Measurements from ENCODE around the gene SERAC1.
"Not testable (repeated sequence)": the region's sequence is repeated elsewhere in the genome, so short reads cannot be mapped to it uniquely, and the experiment has no call there.

Gene SERAC1

GRCh38 chr6:158168040-158168289 lies at the start of gene SERAC1:
SERAC1 (minus strand) TSS chr6:158168262; CDS start chr6:158158363, 9,899 bp downstream.
- H3K4me3 ChIP-seq (ENCODE audit: low read depth, low read length) = peak within 1 kb of the TSS; percentile 86
- H3K4me1 ChIP-seq (ENCODE audit: control insufficient read depth, insufficient read depth, low read length, unreplicated experiment) = peaks cover 27% of the 10 kb centered on the region
- peak within 1 kb of the TSS; percentile 97 for H2AFZ ChIP-seq (ENCODE audit: low read length, unreplicated experiment)
- H3K27me3 ChIP-seq (ENCODE audit: insufficient read depth, low read length) = no peaks in the 10 kb centered on the region
- H3K36me3 ChIP-seq (ENCODE audit: insufficient read depth, low read length) = peaks cover 12% of the 10 kb centered on the region; the same call in 1 of the 2 replicates
- peak within 1 kb of the TSS; percentile 66 for H3K27ac ChIP-seq (ENCODE audit: low read depth, low read length)
- H3K79me2 ChIP-seq (ENCODE audit: control insufficient read depth, insufficient read depth, low read length, unreplicated experiment) = peaks cover 26% of the 10 kb centered on the region

GRCh38 chr6:158213925-158214674 lies 46.0 kb upstream of the SERAC1 start:
- no peak overlapping the region for H3K4me3 ChIP-seq (ENCODE audit: low read depth, low read length)
- peaks cover 17% of the 10 kb centered on the region for H3K4me1 ChIP-seq (ENCODE audit: control insufficient read depth, insufficient read depth, low read length, unreplicated experiment)
- H2AFZ ChIP-seq (ENCODE audit: low read length, unreplicated experiment) = peak overlapping the region; percentile 3
- no peaks in the 10 kb centered on the region for H3K27me3 ChIP-seq (ENCODE audit: insufficient read depth, low read length)
- H3K36me3 ChIP-seq (ENCODE audit: insufficient read depth, low read length) = no peaks in the 10 kb centered on the region
- H3K79me2 ChIP-seq (ENCODE audit: control insufficient read depth, insufficient read depth, low read length, unreplicated experiment) = no peaks in the 10 kb centered on the region
- no peak overlapping the region for H3K27ac ChIP-seq (ENCODE audit: low read depth, low read length)

GRCh38 chr6:158211273-158212055 lies 43.4 kb upstream of the SERAC1 start:
- H3K36me3 ChIP-seq (ENCODE audit: insufficient read depth, low read length) = no peaks in the 10 kb centered on the region
- H2AFZ ChIP-seq (ENCODE audit: low read length, unreplicated experiment) = peak overlapping the region; percentile 88

GRCh38 chr6:158209582-158210333 lies 41.7 kb upstream of the SERAC1 start:
- H2AFZ ChIP-seq (ENCODE audit: low read length, unreplicated experiment); H3K27ac ChIP-seq (ENCODE audit: low read depth, low read length); H3K79me2 ChIP-seq (ENCODE audit: control insufficient read depth, insufficient read depth, low read length, unreplicated experiment); H3K4me3 ChIP-seq (ENCODE audit: low read depth, low read length); H3K27me3 ChIP-seq (ENCODE audit: insufficient read depth, low read length); H3K36me3 ChIP-seq (ENCODE audit: insufficient read depth, low read length): not testable (repeated sequence)
- peaks cover 32% of the 10 kb centered on the region for H3K4me1 ChIP-seq (ENCODE audit: control insufficient read depth, insufficient read depth, low read length, unreplicated experiment)

More at GRCh38 chr6:158211273-158212055, 43.4 kb upstream of the SERAC1 start:
- Histone ChIP-seq H3K27me3 (ENCODE audit: insufficient read depth, low read length) (no peaks in the 10 kb centered on the region), H3K79me2 (ENCODE audit: control insufficient read depth, insufficient read depth, low read length, unreplicated experiment) (no peaks in the 10 kb centered on the region), H3K4me1 (ENCODE audit: control insufficient read depth, insufficient read depth, low read length, unreplicated experiment) (peaks cover 32% of the 10 kb centered on the region), H3K27ac (ENCODE audit: low read depth, low read length) (peak overlapping the region; percentile 99), H3K4me3 (ENCODE audit: low read depth, low read length) (no peak overlapping the region)

- not testable (repeated sequence) for H3K79me2 ChIP-seq (ENCODE audit: control insufficient read depth, insufficient read depth, low read length, unreplicated experiment)
Measured at GRCh38 chr6:158208226-158209030, 40.4 kb upstream of the SERAC1 start.

GRCh38 chr6:158207422-158207788 lies 39.3 kb upstream of the SERAC1 start:
- H3K4me3 ChIP-seq (ENCODE audit: low read depth, low read length) = peak overlapping the region; percentile 12
- H3K36me3 ChIP-seq (ENCODE audit: insufficient read depth, low read length) = no peaks in the 10 kb centered on the region
- peaks cover 32% of the 10 kb centered on the region for H3K4me1 ChIP-seq (ENCODE audit: control insufficient read depth, insufficient read depth, low read length, unreplicated experiment)
- H3K27me3 ChIP-seq (ENCODE audit: insufficient read depth, low read length) = no peaks in the 10 kb centered on the region
- H3K27ac ChIP-seq (ENCODE audit: low read depth, low read length) = peak overlapping the region; percentile 77
- no peaks in the 10 kb centered on the region for H3K79me2 ChIP-seq (ENCODE audit: control insufficient read depth, insufficient read depth, low read length, unreplicated experiment)
- H2AFZ ChIP-seq (ENCODE audit: low read length, unreplicated experiment) = peak overlapping the region; percentile 52

More at GRCh38 chr6:158208226-158209030, 40.4 kb upstream of the SERAC1 start:
- H3K27me3 ChIP-seq (ENCODE audit: insufficient read depth, low read length); H3K4me3 ChIP-seq (ENCODE audit: low read depth, low read length); H3K36me3 ChIP-seq (ENCODE audit: insufficient read depth, low read length): not testable (repeated sequence)
- H3K27ac ChIP-seq (ENCODE audit: low read depth, low read length) = peak overlapping the region; percentile 77
- H3K4me1 ChIP-seq (ENCODE audit: control insufficient read depth, insufficient read depth, low read length, unreplicated experiment) = peaks cover 32% of the 10 kb centered on the region
- H2AFZ ChIP-seq (ENCODE audit: low read length, unreplicated experiment) = peak overlapping the region; percentile 52

GRCh38 chr6:158206740-158207421 lies 38.8 kb upstream of the SERAC1 start:
- H3K27ac ChIP-seq (ENCODE audit: low read depth, low read length) = peak overlapping the region; percentile 77
- H3K4me1 ChIP-seq (ENCODE audit: control insufficient read depth, insufficient read depth, low read length, unreplicated experiment) = peaks cover 29% of the 10 kb centered on the region
- peak overlapping the region; percentile 52 for H2AFZ ChIP-seq (ENCODE audit: low read length, unreplicated experiment)

GRCh38 chr6:158205169-158205944 lies 37.3 kb upstream of the SERAC1 start:
- Histone ChIP-seq H2AFZ (ENCODE audit: low read length, unreplicated experiment) (no peak overlapping the region), H3K36me3 (ENCODE audit: insufficient read depth, low read length) (no peaks in the 10 kb centered on the region), H3K4me3 (ENCODE audit: low read depth, low read length) (no peak overlapping the region), H3K4me1 (ENCODE audit: control insufficient read depth, insufficient read depth, low read length, unreplicated experiment) (peaks cover 18% of the 10 kb centered on the region), H3K79me2 (ENCODE audit: control insufficient read depth, insufficient read depth, low read length, unreplicated experiment) (no peaks in the 10 kb centered on the region), H3K27ac (ENCODE audit: low read depth, low read length) (no peak overlapping the region), H3K27me3 (ENCODE audit: insufficient read depth, low read length) (no peaks in the 10 kb centered on the region)

More at GRCh38 chr6:158206740-158207421, 38.8 kb upstream of the SERAC1 start:
- Histone ChIP-seq H3K4me3 (ENCODE audit: low read depth, low read length) (peak overlapping the region; percentile 12; the same call in 1 of the 2 replicates), H3K36me3 (ENCODE audit: insufficient read depth, low read length) (no peaks in the 10 kb centered on the region), H3K79me2 (ENCODE audit: control insufficient read depth, insufficient read depth, low read length, unreplicated experiment) (no peaks in the 10 kb centered on the region), H3K27me3 (ENCODE audit: insufficient read depth, low read length) (no peaks in the 10 kb centered on the region)

- Histone ChIP-seq H3K4me1 (ENCODE audit: control insufficient read depth, insufficient read depth, low read length, unreplicated experiment) (no peaks in the 10 kb centered on the region), H3K27me3 (ENCODE audit: insufficient read depth, low read length) (no peaks in the 10 kb centered on the region), H3K27ac (ENCODE audit: low read depth, low read length) (no peak overlapping the region), H3K4me3 (ENCODE audit: low read depth, low read length) (no peak overlapping the region), H2AFZ (ENCODE audit: low read length, unreplicated experiment) (no peak overlapping the region), H3K36me3 (ENCODE audit: insufficient read depth, low read length) (no peaks in the 10 kb centered on the region), H3K79me2 (ENCODE audit: control insufficient read depth, insufficient read depth, low read length, unreplicated experiment) (no peaks in the 10 kb centered on the region)
Measured at GRCh38 chr6:158198461-158198860, 30.4 kb upstream of the SERAC1 start.
